22Rv1 (cell line): ENCODE results near the gene KCNQ5.
"Not testable (repeated sequence)": the region's sequence is repeated elsewhere in the genome, so short reads cannot be mapped to it uniquely, and the experiment has no call there.

ENCODE experiments used
- ZFX ChIP-seq: fragments of 450-650 bp; IDR thresholded peaks from 2 replicates; pipeline ENCODE4 v1.6.1; 2017; ENCODE audit warnings: antibody characterized with exemption, borderline replicate concordance
- TF ChIP-seq, protein P1 (sequence below): fragments of 450-650 bp; IDR thresholded peaks from 2 replicates; pipeline ENCODE4 v1.5.1; 2017; ENCODE audit warnings: mild to moderate bottlenecking

DNA sequence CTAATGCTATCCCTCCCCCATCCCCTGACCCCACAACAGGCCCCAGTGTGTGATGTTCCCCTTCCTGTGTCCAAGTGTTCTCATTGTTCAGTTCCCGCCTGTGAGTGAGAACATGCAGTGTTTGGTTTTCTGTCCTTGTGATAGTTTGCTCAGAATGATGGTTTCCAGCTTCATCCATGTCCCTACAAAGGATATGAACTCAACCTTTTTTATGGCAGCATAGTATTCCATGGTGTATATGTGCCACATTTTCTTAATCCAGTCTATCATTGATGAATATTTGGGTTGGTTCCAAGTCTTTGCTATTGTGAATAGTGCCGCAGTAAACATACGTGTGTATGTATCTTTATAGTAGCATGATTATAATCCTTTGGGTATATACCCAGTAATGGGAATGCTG, 356.9 kb downstream of the KCNQ5 start:
- TF ChIP-seq, protein P1, sequence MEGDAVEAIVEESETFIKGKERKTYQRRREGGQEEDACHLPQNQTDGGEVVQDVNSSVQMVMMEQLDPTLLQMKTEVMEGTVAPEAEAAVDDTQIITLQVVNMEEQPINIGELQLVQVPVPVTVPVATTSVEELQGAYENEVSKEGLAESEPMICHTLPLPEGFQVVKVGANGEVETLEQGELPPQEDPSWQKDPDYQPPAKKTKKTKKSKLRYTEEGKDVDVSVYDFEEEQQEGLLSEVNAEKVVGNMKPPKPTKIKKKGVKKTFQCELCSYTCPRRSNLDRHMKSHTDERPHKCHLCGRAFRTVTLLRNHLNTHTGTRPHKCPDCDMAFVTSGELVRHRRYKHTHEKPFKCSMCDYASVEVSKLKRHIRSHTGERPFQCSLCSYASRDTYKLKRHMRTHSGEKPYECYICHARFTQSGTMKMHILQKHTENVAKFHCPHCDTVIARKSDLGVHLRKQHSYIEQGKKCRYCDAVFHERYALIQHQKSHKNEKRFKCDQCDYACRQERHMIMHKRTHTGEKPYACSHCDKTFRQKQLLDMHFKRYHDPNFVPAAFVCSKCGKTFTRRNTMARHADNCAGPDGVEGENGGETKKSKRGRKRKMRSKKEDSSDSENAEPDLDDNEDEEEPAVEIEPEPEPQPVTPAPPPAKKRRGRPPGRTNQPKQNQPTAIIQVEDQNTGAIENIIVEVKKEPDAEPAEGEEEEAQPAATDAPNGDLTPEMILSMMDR: not testable (repeated sequence)
- TF ChIP-seq ZFX: not testable (repeated sequence)
